CD4-positive, alpha-beta T cell treated with Interleukin-12 subunit alpha and Interleukin-12 subunit beta, for 1 hour (primary cell): ENCODE measurements around the gene ESCO1.
"Not testable (repeated sequence)": the region's sequence is repeated elsewhere in the genome, so short reads cannot be mapped to it uniquely, and the experiment has no call there.

Experiments used
- DNase-seq: peaks from one replicate; pipeline ENCODE4 v3.0.0-alpha.2; 2020

ESCO1 gene

GRCh38 chr18:21592361-21592760, 8.1 kb downstream of the ESCO1 start:
- DNase-seq = not testable (repeated sequence)

DNA sequence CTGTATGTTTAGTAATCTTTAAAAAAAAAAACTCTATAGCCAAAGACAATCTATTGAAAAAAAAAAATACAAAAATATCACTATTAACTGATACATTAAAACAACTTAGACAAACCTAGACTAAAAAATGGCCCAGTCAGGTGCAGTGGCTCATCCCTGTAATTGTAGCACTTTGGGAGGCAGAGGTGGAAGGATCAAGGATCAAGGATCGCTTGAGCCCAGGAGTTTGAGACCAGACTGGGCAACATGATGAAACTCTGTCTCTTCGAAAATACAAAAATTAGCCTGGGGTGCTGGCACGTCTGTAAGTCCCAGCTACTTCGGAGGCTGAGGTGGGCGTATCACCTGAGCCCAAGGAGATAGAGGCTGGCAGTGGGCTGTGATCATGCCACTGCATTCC, 16.1 kb downstream of the ESCO1 start:
- DNase-seq = no peak

DNA sequence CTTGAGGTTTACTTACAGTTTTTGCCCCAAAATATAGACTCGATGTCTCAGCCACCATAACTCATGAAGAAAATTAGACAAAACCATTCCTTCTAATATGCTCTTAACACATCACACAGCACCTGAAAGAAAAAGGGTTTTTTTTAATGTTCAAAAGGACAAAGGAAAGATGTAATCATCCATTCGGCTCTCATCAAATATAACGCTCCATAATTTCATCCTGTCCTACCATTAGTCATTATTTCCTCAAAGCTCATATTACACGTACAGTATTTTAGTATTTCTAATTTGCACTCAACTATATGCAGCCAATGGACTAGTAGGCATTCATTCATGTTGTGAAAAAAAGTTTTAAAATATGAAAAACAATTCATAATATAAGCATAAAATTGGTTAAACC, 24.8 kb downstream of the ESCO1 start:
- DNase-seq = no peak

DNA sequence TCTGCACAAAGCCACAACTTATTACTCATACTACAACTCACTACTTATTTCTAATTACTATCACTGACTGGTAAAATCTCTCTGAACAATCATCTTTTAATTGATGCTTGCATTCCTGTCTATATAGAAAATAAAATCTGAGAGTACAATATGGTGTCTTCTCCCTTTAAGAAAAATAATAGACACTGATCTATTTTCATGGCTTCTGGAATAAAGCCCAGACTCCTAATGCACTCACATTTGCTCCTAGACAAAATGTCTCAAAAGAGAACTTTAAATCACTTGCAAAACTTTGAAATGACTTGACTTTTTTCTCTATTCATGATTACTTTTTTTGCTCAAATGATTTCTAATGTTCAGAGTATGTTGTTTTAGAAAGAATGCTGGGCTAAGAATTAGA, 28.7 kb downstream of the ESCO1 start:
- no peak for DNase-seq

DNA sequence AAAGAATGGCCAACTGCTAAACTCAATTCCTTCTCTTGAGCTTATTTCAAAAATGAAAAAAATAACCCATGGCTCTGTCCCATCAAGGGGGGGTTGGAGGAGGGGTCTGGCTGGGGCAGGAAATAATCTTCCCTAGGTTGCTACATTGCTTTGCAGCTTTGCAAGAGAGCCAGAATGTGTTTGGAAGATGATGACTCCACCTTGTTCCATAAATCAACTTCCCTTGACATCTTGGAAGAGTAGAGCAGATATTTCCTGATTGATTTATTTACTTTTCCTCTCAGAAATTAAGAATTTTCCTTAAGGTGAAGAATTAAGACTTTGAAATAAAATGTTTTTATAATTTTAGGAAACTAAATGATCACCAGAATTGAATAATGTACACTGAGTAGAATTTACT, 41.3 kb downstream of the ESCO1 start:
- DNase-seq = no peak

- no peak for DNase-seq
Observed at GRCh38 chr18:21557607-21558253, 42.8 kb downstream of the ESCO1 start.

- no peak for DNase-seq
Observed at GRCh38 chr18:21550510-21550970, 50.0 kb downstream of the ESCO1 start.

DNA sequence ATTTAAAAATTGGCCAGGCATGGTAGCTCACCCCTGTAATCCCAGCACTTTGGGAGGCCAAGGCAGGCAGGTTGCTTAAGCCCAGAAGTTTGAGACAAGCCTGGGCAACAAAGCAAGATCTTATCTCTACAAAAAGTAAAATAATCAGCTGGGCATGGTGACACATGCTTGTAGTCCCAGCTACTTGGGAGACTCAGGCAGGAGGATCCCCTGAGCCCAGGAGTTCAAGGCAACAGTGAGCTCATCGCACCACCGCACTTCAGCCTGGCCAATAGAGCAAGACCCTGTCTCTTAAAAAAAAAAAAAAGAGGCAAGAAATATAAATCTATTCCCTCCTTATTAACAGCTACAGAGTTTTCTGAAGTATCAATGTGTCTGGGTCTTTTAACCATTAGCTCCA, 51.9 kb downstream of the ESCO1 start:
- DNase-seq = no peak

DNA sequence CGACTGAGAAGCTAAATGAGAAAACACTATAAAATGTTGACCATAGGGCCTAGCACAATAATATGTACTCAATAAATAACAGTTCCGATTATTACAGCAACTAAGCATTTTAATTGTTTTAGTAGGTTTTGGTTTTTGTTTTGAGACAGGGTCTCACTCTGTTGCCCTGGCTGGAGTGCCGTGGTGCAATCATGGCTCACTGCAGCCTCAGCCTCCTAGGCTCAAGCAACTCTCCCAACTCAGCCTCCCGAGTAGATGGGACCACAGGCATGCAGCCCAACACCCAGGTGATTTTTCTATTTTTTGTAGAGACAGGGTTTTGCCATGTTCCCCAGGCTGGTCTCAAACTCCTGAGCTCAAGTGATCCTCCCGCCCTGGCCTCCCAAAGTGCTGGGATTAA, 54.1 kb downstream of the ESCO1 start:
- DNase-seq = no peak

DNA sequence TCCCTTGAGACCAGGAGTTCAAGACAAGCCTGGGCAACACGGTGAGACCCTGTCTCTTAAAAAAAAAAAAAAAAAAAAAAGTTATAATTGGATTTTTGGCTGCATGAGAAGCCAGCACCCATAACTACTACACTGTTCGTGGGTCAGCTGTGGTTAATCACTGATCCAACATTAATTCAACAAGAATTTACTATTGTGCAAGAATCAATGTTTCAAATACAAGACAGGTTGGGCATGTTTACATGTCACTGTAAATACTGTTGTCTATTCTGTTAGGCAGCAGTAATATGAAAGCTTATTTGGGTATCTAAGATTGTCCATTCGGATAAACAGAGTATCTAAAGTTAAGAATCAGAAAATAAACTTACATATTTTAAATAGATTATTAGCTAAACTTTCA, 62.3 kb downstream of the ESCO1 start:
- no peak for DNase-seq

DNA sequence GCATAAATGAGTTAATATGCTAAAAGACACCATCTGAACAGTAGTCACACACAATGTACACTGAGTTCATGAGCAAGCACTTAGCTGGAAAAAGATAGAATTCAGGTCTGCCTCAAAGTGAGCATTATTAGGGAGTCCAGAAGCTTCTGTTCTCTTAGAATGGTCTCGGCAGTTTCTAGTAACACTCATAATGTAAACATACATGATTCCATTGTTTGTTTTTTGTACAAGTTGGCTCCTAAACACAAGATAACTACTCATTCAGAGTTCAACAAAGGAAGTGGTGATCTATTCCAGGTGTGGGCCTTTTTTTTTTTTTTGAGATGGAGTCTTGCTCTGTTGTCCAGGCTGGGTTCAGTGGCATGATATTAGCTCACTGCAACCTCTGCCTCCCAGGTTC, 66.2 kb downstream of the ESCO1 start:
- DNase-seq = no peak

DNA sequence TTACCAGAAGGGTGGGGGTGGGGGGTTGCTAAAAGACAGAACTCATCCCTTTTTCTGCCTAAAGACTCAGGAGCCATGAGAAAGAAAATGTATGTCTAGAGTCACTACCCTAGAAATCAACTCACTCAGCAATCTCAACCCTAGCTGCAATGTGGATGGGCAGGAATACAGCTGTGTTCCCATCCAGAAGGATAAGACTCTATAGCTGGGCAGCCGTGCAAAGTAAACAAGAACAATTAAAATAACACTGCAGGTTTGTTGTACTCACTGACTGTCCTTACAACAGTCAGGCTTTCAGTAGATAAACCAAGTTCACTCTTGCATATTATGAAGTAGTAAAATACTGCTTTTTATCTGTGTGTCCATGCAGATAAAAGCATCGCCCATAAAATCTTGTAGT, 74.0 kb downstream of the ESCO1 start:
- no peak for DNase-seq

GRCh38 chr18:21525916-21526315, 74.6 kb downstream of the ESCO1 start:
- DNase-seq = no peak

DNA sequence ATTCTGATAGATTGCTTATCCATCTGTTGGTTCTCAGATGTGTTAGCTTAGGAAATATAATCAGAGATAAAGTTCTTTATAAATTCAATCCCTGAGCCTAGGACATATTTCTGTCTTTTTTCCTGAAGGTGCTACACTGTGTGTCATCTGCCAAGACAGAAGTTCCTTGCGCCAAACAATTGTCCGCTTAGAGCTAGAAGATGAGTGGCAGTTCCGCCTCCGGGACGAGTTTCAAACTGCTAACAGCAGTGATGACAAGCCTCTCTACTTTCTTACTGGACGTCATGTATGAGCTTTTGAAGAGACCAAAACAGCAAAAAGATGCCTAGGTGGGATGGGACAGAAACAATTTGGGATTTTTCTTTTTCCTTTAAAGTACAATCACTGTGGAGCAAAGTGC, 78.0 kb downstream of the ESCO1 start:
- DNase-seq = no peak

GRCh38 chr18:21513741-21514140, 86.8 kb downstream of the ESCO1 start:
- DNase-seq = no peak

DNA sequence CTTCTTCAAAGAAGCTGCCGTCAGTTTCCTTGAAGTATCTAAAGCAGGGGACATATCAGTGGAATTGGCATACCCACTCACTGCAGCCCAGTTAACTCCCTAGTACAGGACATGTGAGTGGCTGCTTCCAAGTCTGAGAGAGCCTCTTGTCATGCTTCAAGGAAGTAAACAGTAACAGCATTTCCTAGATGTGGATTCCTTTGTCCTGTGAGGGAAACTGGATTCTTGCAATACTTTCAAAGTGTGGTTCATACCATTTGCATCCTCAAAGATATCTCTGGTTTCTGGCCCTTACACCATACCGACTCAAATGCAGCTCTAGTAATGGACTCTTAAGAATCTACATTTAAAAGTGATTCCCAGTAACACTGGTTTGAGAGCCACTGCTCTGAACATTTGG, 87.2 kb downstream of the ESCO1 start:
- DNase-seq = no peak

DNA sequence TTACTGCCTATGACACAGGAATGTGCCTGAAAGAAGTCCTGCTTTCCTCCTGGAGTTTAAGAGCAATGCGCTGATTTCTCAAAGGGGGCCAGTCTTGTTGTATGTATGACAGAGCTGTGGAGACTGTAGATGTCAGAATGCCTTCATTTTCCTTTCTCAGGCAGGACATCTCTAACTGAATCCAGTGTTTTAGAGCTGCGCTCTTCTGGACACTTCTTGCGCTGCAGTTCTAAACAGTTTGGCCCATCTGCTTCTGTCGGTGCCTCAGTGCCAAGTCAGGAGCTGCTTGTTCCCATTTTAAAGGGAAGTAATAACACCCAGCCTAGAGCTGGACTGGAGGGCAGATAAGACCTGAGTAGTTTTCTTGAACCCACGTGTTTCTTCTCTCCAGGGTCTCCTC, 91.4 kb downstream of the ESCO1 start:
- DNase-seq = no peak

- DNase-seq = no peak
Observed at GRCh38 chr18:21507913-21508701, 92.4 kb downstream of the ESCO1 start.

GRCh38 chr18:21502661-21503060, 97.8 kb downstream of the ESCO1 start:
- DNase-seq = no peak

- DNase-seq = no peak
Observed at GRCh38 chr18:21499997-21500396, 100.5 kb downstream of the ESCO1 start.

GRCh38 chr18:21496277-21496835, 104.1 kb downstream of the ESCO1 start:
- no peak for DNase-seq

DNA sequence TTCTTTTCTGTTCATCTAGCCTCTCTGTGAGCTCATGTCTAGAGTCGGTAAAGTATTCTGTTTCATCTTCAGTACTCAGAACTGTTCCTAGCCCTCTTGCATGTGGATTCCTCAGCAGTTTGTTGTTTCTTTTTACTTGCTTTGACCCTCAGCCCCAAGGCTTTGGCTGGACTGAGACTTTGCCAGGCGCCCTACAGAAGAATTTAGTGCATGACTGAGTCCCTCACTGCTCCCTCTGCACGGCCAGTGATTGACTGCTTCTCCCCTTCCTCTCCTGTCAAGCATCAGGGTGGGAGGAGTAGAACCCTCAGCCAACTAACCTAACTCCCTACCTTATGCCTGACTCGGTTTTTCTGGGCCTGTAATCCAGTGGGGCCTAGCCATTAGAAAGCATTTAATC, 109.8 kb downstream of the ESCO1 start:
- no peak for DNase-seq

- no peak for DNase-seq
Observed at GRCh38 chr18:21489919-21490495, 110.5 kb downstream of the ESCO1 start.
